ENCODE data around the gene FMNL2. TPM values are rescaled to one million over a fixed set of nuclear protein-coding genes. Genes with fewer than 3 reads are reported as not detected.

The FMNL2 gene
- total and polyA plus RNA-seq, 2 experiments from 2014 or later, result 16.5 to 45.4 TPM

- no peak overlapping the region for H3K27ac Mint-ChIP-seq
- H3K36me3 ChIP-seq (ENCODE audit: insufficient read depth), result no peaks in the 10 kb centered on the region
- H3K9me2 ChIP-seq (ENCODE audit: insufficient read depth), result no peaks in the 10 kb centered on the region
- H3F3A ChIP-seq (replicated peaks; ENCODE audit: low read depth), result no peaks in the 10 kb centered on the region
- no peaks in the 10 kb centered on the region for H3K36me3 Mint-ChIP-seq (ENCODE audit: low read depth)
- DNase-seq (ENCODE audit: low spot score) (no peak), ATAC-seq (peak; percentile 38)
- H4K20me1 ChIP-seq (replicated peaks; ENCODE audit: insufficient read depth), result peaks cover 19% of the 10 kb centered on the region
- peaks cover 72% of the 10 kb centered on the region for H3K4me1 ChIP-seq (ENCODE audit: insufficient read depth)
- peaks cover 94% of the 10 kb centered on the region for H3K79me2 ChIP-seq (replicated peaks; ENCODE audit: insufficient read depth)
- peaks cover 73% of the 10 kb centered on the region for H3K4me1 Mint-ChIP-seq
- H2AFZ ChIP-seq, result no peak overlapping the region
- TF ChIP-seq ZNF331 (CRISPR knock-in tag; IDR thresholded peaks at IDR 0.05; ENCODE audit: low read depth), result no peak
- peak in 1 of 2 experiments; percentile 48; a peak in 3 of 4 replicates for TF ChIP-seq CTCF (conservative IDR thresholded peaks at IDR 0.05; ENCODE audit: low read depth in 2 of 2)
- no peak overlapping the region for H3K4me2 ChIP-seq
- no peaks in the 10 kb centered on the region for H3K27me3 ChIP-seq (ENCODE audit: insufficient read depth)
- H3K27me3 Mint-ChIP-seq (ENCODE audit: insufficient read depth, low read depth, poor library complexity), result peaks cover 5% of the 10 kb centered on the region
- H3K4me3 ChIP-seq, result no peak overlapping the region
- no peak overlapping the region for H3K4me3 Mint-ChIP-seq
- no peaks in the 10 kb centered on the region for H3K9me3 Mint-ChIP-seq
- H3K27ac ChIP-seq (ENCODE audit: low read depth), result no peak overlapping the region
Measured at GRCh38 chr2:152466041-152466440, 131.1 kb downstream of the FMNL2 start.

GRCh38 chr2:152466980-152467676 lies 132.2 kb downstream of the FMNL2 start:
- H3K27me3 Mint-ChIP-seq (ENCODE audit: insufficient read depth, low read depth, poor library complexity), result peaks cover 5% of the 10 kb centered on the region
- peaks cover 94% of the 10 kb centered on the region for H3K79me2 ChIP-seq (replicated peaks; ENCODE audit: insufficient read depth)
- TF ChIP-seq JUNB (IDR thresholded peaks at IDR 0.05; ENCODE audit: unreplicated experiment), result no peak
- no peak for TF ChIP-seq STAT1 (IDR thresholded peaks at IDR 0.05; ENCODE audit: unreplicated experiment)
- no peak for TF ChIP-seq POLR2AphosphoS5 (IDR thresholded peaks at IDR 0.05; ENCODE audit: low read depth)
- no peak for TF ChIP-seq REST (IDR thresholded peaks at IDR 0.05; ENCODE audit: unreplicated experiment)
- no peak for TF ChIP-seq CREB1 (CRISPR knock-in tag; IDR thresholded peaks at IDR 0.05; ENCODE audit: low read depth)
- TF ChIP-seq ETS1 (IDR thresholded peaks at IDR 0.05), result no peak

More at GRCh38 chr2:152466980-152467676, 132.2 kb downstream of the FMNL2 start:
- Mint-ChIP-seq H3K4me3 (no peak overlapping the region), H3K9me3 (no peaks in the 10 kb centered on the region), H3K27ac (peak overlapping the region; percentile 42), H3K4me1 (peaks cover 79% of the 10 kb centered on the region), H3K36me3 (ENCODE audit: low read depth) (no peaks in the 10 kb centered on the region)
- Histone ChIP-seq H3K27me3 (ENCODE audit: insufficient read depth) (no peaks in the 10 kb centered on the region), H3K4me2 (peak overlapping the region; percentile 41; the same call in 1 of the 2 replicates), H3K4me3 (no peak overlapping the region), H3K27ac (ENCODE audit: low read depth) (peak overlapping the region; percentile 60; the same call in 1 of the 2 replicates), H2AFZ (no peak overlapping the region), H3K36me3 (ENCODE audit: insufficient read depth) (no peaks in the 10 kb centered on the region), H3K4me1 (ENCODE audit: insufficient read depth) (peaks cover 77% of the 10 kb centered on the region), H3K9me2 (ENCODE audit: insufficient read depth) (no peaks in the 10 kb centered on the region), H3F3A (replicated peaks; ENCODE audit: low read depth) (no peaks in the 10 kb centered on the region), H4K20me1 (replicated peaks; ENCODE audit: insufficient read depth) (peaks cover 27% of the 10 kb centered on the region)
- ATAC-seq, result 0 out of 3 replicates have a peak, but pooled peaks have one; percentile 14
- DNase-seq (ENCODE audit: low spot score), result no peak
